Coronary artery (tissue), 2 donors: ENCODE results near the gene DNAJA4.

ENCODE experiments used
- DNase-seq: peaks from one replicate; pipeline ENCODE4 v3.0.0-alpha.2; 2017; ENCODE audit warnings: low spot score
- H3K27ac ChIP-seq, 2 donors: fragments of 200-600 bp; sonication (generic); one replicate each; pipeline ENCODE4 v1.5.1; 2016 to 2019
- H3K4me3 ChIP-seq: fragments of 200-600 bp; sonication (generic); 2 replicates; pipeline ENCODE4 v1.5.1; 2016; ENCODE audit warnings: mild to moderate bottlenecking, moderate library complexity
- CTCF ChIP-seq: fragments of 200-600 bp; sonication (generic); IDR thresholded peaks from one replicate; pipeline ENCODE4 v1.5.1; 2019; ENCODE audit warnings: antibody characterized with exemption

Gene DNAJA4

DNA sequence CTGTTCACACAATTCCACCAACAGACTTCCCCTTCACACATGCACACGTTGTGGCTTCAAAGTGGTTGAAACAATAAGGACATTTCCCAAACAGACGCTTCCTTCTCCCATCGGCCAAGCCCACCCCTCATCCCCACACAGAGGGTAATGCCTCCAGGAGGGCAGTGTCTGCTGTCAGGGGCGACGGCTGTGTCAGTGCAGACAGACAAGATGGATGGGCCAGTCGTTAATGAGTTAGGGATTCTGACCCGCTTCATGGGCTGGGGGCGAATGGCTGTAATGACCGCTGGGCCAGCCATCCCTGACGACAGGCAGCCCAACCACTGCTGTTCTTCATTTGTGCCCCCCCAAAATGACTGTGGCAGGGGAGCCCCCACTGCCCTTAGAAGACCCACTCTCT is 55.2 kb downstream of the DNAJA4 start:
- DNase-seq: no peak
- no peak overlapping the region for H3K27ac ChIP-seq
- no peak overlapping the region for H3K4me3 ChIP-seq
- TF ChIP-seq CTCF: no peak

- TF ChIP-seq CTCF: no peak
- no peak for DNase-seq
These were observed 55.8 kb downstream of the DNAJA4 start for GRCh38 chr15:78320183-78320582.

GRCh38 chr15:78321041-78321570 is 56.7 kb downstream of the DNAJA4 start:
- no peak for TF ChIP-seq CTCF
- DNase-seq: no peak
- Histone ChIP-seq H3K4me3 (no peak overlapping the region), H3K27ac (no peak overlapping the region)

More at GRCh38 chr15:78320183-78320582, 55.8 kb downstream of the DNAJA4 start:
- H3K4me3 ChIP-seq: no peak overlapping the region
- H3K27ac ChIP-seq: no peak overlapping the region

GRCh38 chr15:78321786-78322185 is 57.4 kb downstream of the DNAJA4 start:
- Histone ChIP-seq H3K4me3 (no peak overlapping the region), H3K27ac (no peak overlapping the region)
- DNase-seq: no peak
- TF ChIP-seq CTCF: no peak

DNA sequence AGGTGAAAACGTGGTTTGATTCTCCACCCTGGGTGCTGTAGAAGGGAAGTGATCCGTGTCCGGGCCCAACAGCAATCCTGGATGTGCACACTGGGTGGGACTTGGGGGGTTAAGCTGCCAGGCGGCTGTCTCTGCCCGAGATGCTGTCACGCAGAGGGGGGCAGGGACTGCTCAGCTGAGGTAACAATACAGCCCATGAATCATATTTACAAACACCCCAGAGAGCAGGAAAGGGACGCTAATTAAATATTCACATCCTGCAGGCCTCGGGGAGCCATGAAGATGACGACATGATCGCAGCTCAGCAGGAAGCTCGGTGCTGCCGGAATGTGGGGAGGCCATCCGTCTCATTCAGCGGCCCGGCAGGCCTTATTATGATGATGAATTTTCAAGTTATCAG is 57.9 kb downstream of the DNAJA4 start:
- Histone ChIP-seq H3K4me3 (no peak overlapping the region), H3K27ac (no peak overlapping the region)
- no peak for TF ChIP-seq CTCF
- no peak for DNase-seq

DNA sequence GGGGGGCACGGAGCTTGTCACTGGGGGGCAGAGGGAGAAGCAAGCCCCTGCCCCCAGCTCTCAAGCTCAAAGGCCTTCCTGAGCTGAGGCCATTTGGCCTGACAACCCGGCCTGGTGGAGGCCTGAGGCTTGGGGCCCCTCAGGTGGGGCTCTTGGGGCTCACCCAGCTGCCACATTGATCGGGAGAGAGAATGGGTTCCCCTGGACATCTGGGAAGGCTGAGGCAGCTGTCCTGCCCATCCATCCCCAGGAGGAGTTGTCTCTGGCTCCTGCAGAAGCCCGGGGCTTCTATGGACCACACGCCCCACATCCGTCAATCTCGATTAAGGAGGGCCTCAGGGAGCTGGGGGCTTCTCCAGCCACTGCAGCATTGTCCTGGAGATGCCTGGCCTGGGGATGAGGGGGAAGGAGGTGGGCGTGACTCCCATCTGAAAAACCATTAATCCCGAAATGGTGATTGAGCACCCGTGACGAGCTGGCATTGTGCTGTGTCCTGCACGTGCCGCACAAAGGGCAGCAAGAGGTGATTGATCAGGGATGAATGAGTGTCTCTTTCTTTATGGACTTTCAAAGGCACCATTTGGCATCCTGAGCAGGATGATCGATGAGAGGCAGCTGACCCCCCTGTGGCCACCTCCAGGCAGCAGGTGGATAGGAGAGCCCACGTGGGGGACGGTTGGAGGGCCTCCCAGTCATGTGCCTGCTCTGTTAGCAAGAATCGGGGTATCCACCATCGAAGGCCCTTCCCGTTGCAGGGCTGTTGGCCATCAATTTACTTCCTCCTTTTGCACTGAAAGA is 58.6 kb downstream of the DNAJA4 start:
- Histone ChIP-seq H3K27ac (no peak overlapping the region), H3K4me3 (no peak overlapping the region)
- DNase-seq: no peak
- no peak for TF ChIP-seq CTCF

GRCh38 chr15:78323693-78324092 is 59.3 kb downstream of the DNAJA4 start:
- H3K27ac ChIP-seq: no peak overlapping the region
- no peak for DNase-seq
- no peak overlapping the region for H3K4me3 ChIP-seq
- no peak for TF ChIP-seq CTCF
